Pancreas (tissue), 10 donors: ENCODE measurements around the gene CXCL5. TPM values are rescaled to one million over a fixed set of nuclear protein-coding genes. Genes with fewer than 3 reads are reported as not detected.

Source experiments
- ATAC-seq, 4 donors: fragments of 200-7000 bp; cut with Tn5 transposase; one replicate each; pipeline versions ENCODE4 v1.8.0 to v1.9.1; 2020; ENCODE audit warnings: mild to moderate bottlenecking in 4 of 4, moderate library complexity in 4 of 4
- DNase-seq, 6 donors: peaks; one replicate each; pipeline ENCODE4 v3.0.0-alpha.2; 2020
- FAIRE-seq: peaks from 2 replicates; lab custom pipeline; 2012; peaks lifted over from hg19 to GRCh38; lab: Jason Lieb, UNC
- H3K27ac ChIP-seq, 4 donors: fragments of 200-600 bp; sonication (generic); 1 replicate in 3 of 4; 2 replicates in 1 of 4; pipeline versions ENCODE4 v1.5.0 to v1.8.0; 2020
- H3K27me3 ChIP-seq, 4 donors: fragments of 200-600 bp; one replicate each; pipeline ENCODE4 v1.8.0; 2021
- H3K36me3 ChIP-seq, 3 donors: fragments of 200-600 bp; sonication (generic) in 1 of 3; one replicate each; pipeline versions ENCODE4 v1.5.0 to v1.8.0; 2020 to 2021
- H3K4me1 ChIP-seq, 3 donors: fragments of 200-600 bp; one replicate each; pipeline ENCODE4 v1.8.0; 2021
- H3K4me3 ChIP-seq, 4 donors: fragments of 200-600 bp; sonication (generic) in 2 of 4; one replicate each; pipeline versions ENCODE4 v1.5.0 to v1.8.0; 2020 to 2021
- H3K9me3 ChIP-seq, 4 donors: fragments of 200-600 bp; one replicate each; pipeline ENCODE4 v1.8.0; 2021
- CTCF ChIP-seq, 4 donors: fragments of 200-600 bp; sonication (generic) in 3 of 4; IDR thresholded peaks; one replicate each; pipeline versions ENCODE4 v1.5.0 to v1.8.0; 2021; ENCODE audit warnings: antibody characterized with exemption in 4 of 4
- WGBS, 2 donors: extraction: QIAGEN DNeasy Blood & Tissue Kit; methylation state at CpG; one replicate each; pipeline ENCODE4 v1.1.7; 2013; 5-methylcytosine and 5-hydroxymethylcytosine counted together
- intact Hi-C, 3 donors: fragments of 100-400 bp; cut with DNase I; formaldehyde crosslinking; loops; one replicate each; pipeline versions ENCODE4 v1.11.1 to v1.14.2; 2022
- polyA plus RNA-seq, 2 donors: library from polyadenylated mRNA; stranded (reverse); fragments of 200-250 nt; gene quantifications; one replicate each; pipeline ENCODE4 v1.2.3, GENCODE V29; 2013
- total RNA-seq, 6 donors: library from RNA; stranded (reverse); fragmentation: NEBNext Ultra II Directional in 4 of 6; extraction: Animal tissue kit (Norgen Biotek cat#: 25700) in 4 of 6; gene quantifications; one replicate each; pipeline versions ENCODE4 v1.2.1 to v1.2.4, GENCODE V29; 2021 to 2023
- donor health status: healthy with polysubstance abuse.
- donor health status: DM: no; HTN: no; CAD: no; lungs with moderate emphysema.
- donor health status: DM: no; HTN: no; CAD: no.
- donor health status: control.
- donor health status: control.
- donor health status: Bipolar disorder and iron deficiency.
- donor health status: DM: yes; HTN: yes; CAD: no.
- donor health status: DM: no; HTN: no; CAD: no.
- donor health status: DM: no; HTN: no; CAD: no.
- donor health status: DM: yes; HTN: yes; CAD: no.

The CXCL5 gene
- total and polyA plus RNA-seq, 8 donors = 0.09 to 9.4 (median 0.29) TPM

GRCh38 chr4:73976217-73976616 lies 22.3 kb downstream of the CXCL5 start:
- WGBS, 2 donors = 83 to 100% methylated on average over 2 of the region's 2 CpGs
- no peaks in the 10 kb centered on the region for H3K9me3 ChIP-seq
- H3K27ac ChIP-seq = no peak overlapping the region
- ATAC-seq = no peak
- no peak for FAIRE-seq
- no peak for DNase-seq
- no peaks in the 10 kb centered on the region for H3K27me3 ChIP-seq
- H3K4me1 ChIP-seq = no peaks in the 10 kb centered on the region
- no peak overlapping the region for H3K4me3 ChIP-seq
- H3K36me3 ChIP-seq = no peaks in the 10 kb centered on the region
- intact Hi-C loops = no loop called here
- no peak for TF ChIP-seq CTCF (IDR thresholded peaks at IDR 0.05)

- no peak overlapping the region for H3K4me3 ChIP-seq
- intact Hi-C loops = no loop called here
- no peaks in the 10 kb centered on the region for H3K4me1 ChIP-seq
- no peak for DNase-seq
- no peak for ATAC-seq
- H3K36me3 ChIP-seq = no peaks in the 10 kb centered on the region
- no peak for FAIRE-seq
- H3K9me3 ChIP-seq = no peaks in the 10 kb centered on the region
- no peak overlapping the region for H3K27ac ChIP-seq
- no peaks in the 10 kb centered on the region for H3K27me3 ChIP-seq
- TF ChIP-seq CTCF (IDR thresholded peaks at IDR 0.05) = no peak
Observed at GRCh38 chr4:73974352-73974751, 24.1 kb downstream of the CXCL5 start.

DNA sequence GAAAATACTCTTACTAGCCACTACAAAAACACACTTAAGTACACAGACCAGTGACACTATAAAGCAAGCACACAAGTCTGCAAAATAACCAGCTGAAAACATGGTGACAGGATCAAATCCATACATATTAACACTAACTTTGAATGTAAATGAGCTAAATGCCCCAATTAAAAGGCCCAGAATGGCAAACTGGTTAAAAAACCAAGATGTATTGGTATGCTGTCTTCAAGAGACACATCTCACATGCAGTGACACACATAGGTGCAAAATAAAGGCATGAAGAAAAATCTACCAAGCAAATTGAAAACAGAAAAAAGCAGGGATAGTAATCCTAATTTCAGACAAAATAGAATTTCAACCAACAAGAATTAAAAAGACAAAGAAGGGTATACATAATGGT lies 27.5 kb downstream of the CXCL5 start:
- Histone ChIP-seq H3K27ac (no peak overlapping the region), H3K36me3 (no peaks in the 10 kb centered on the region), H3K4me1 (no peaks in the 10 kb centered on the region), H3K4me3 (no peak overlapping the region), H3K27me3 (no peaks in the 10 kb centered on the region), H3K9me3 (no peaks in the 10 kb centered on the region)
- FAIRE-seq (no peak), ATAC-seq (no peak), DNase-seq (no peak)
- intact Hi-C loops = no loop called here
- no peak for TF ChIP-seq CTCF (IDR thresholded peaks at IDR 0.05)

GRCh38 chr4:73970011-73970410 lies 28.5 kb downstream of the CXCL5 start:
- Histone ChIP-seq H3K4me1 (no peaks in the 10 kb centered on the region), H3K36me3 (no peaks in the 10 kb centered on the region), H3K27ac (no peak overlapping the region), H3K4me3 (no peak overlapping the region), H3K27me3 (no peaks in the 10 kb centered on the region), H3K9me3 (no peaks in the 10 kb centered on the region)
- FAIRE-seq (no peak), ATAC-seq (no peak), DNase-seq (no peak)
- intact Hi-C loops = no loop called here
- WGBS, 2 donors = 76 to 77% methylated on average over 1 of the region's 1 CpG
- no peak for TF ChIP-seq CTCF (IDR thresholded peaks at IDR 0.05)

DNA sequence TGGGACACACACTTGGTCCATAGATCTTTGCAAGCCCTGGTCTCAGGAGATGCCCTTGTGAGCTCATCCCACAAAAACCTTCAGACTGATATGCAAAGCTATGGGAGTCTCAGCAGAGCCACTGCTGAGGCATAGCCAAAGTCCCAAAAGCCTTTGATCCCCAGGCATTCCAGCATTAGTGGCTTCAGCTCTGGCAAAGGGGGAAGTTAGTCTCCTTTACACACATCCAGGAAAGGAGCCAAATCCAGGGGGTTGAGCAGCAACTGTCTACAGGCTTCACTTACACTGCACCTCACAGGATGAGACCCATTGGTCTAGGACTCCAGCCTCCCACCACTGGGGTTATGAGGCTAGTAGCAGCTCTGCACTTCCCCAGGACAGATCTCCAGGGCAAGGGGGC lies 30.6 kb downstream of the CXCL5 start:
- no peaks in the 10 kb centered on the region for H3K36me3 ChIP-seq
- no peaks in the 10 kb centered on the region for H3K4me1 ChIP-seq
- no peak for TF ChIP-seq CTCF (IDR thresholded peaks at IDR 0.05)
- intact Hi-C loops = no loop called here
- no peaks in the 10 kb centered on the region for H3K9me3 ChIP-seq
- H3K27ac ChIP-seq = no peak overlapping the region
- no peak overlapping the region for H3K4me3 ChIP-seq
- FAIRE-seq = no peak
- ATAC-seq = no peak
- DNase-seq = no peak
- H3K27me3 ChIP-seq = no peaks in the 10 kb centered on the region
